CD14-positive monocyte (primary cell): ENCODE measurements around the gene METTL16. TPM values are rescaled to one million over a fixed set of nuclear protein-coding genes. Genes with fewer than 3 reads are reported as not detected.

Experiments
- DNase-seq, 3 donors: peaks; one replicate each; pipeline ENCODE4 v3.0.0-alpha.2; 2011 to 2022
- H2AFZ ChIP-seq: 2 replicates; pipeline ENCODE4 v1.6.0; 2012; ENCODE audit warnings: mild to moderate bottlenecking, low read depth, low read length, inconsistent platforms; ENCODE audit not compliant: insufficient read depth, poor library complexity, severe bottlenecking
- H3K27ac ChIP-seq, 2 donors: 1 replicate in 1 of 2; 2 replicates in 1 of 2; pipeline ENCODE4 v1.5.1; 2012 to 2013; ENCODE audit warnings: low read length in 2 of 2, control low read depth in 1 of 2, inconsistent platforms in 1 of 2, low read depth in 1 of 2, mild to moderate bottlenecking in 1 of 2
- H3K27me3 ChIP-seq, 2 donors: one replicate each; pipeline versions ENCODE4 v1.6.0 to v1.6.1; 2011 to 2013; ENCODE audit warnings: low read length in 2 of 2; ENCODE audit not compliant: control insufficient read depth in 2 of 2, insufficient read depth in 2 of 2
- H3K36me3 ChIP-seq, 2 donors: replicated peaks in 1 of 2; 1 replicate in 1 of 2; 2 replicates in 1 of 2; pipeline versions ENCODE4 v1.5.1 to v1.6.1; 2012 to 2013; ENCODE audit warnings: low read length in 2 of 2, control low read depth in 1 of 2, inconsistent platforms in 1 of 2, mild to moderate bottlenecking in 1 of 2; ENCODE audit not compliant: insufficient read depth in 2 of 2, control insufficient read depth in 1 of 2
- H3K4me1 ChIP-seq, 2 donors: 1 replicate in 1 of 2; 2 replicates in 1 of 2; pipeline versions ENCODE4 v1.5.1 to v1.6.1; 2012 to 2013; ENCODE audit warnings: low read length in 2 of 2, control low read depth in 1 of 2, inconsistent platforms in 1 of 2, mild to moderate bottlenecking in 1 of 2, moderate library complexity in 1 of 2; ENCODE audit not compliant: insufficient read depth in 2 of 2, control insufficient read depth in 1 of 2
- H3K4me2 ChIP-seq: replicated peaks from 2 replicates; pipeline ENCODE3; 2012; ENCODE audit warnings: low read length, moderate library complexity, mild to moderate bottlenecking; ENCODE audit not compliant: poor library complexity, severe bottlenecking; ENCODE audit errors: extremely low read depth
- H3K4me3 ChIP-seq, 3 experiments: fragments of 200-600 bp in 1 of 3; sonication (generic) in 1 of 3; replicated peaks in 1 of 3; 1 replicate in 2 of 3; 2 replicates in 1 of 3; pipeline ENCODE4 v1.5.1; 2011 to 2013; ENCODE audit warnings: low read length in 3 of 3, mild to moderate bottlenecking in 3 of 3, control low read depth in 2 of 3, low read depth in 2 of 3, inconsistent platforms in 1 of 3, moderate library complexity in 1 of 3
- H3K79me2 ChIP-seq: 2 replicates; pipeline ENCODE4 v1.6.0; 2012; ENCODE audit warnings: mild to moderate bottlenecking, control low read depth, inconsistent platforms, low read length, moderate library complexity; ENCODE audit not compliant: insufficient read depth
- H3K9ac ChIP-seq: 2 replicates; pipeline ENCODE4 v1.6.0; 2017; ENCODE audit warnings: low read length, mild to moderate bottlenecking; ENCODE audit not compliant: insufficient read depth, poor library complexity, severe bottlenecking
- H3K9me3 ChIP-seq, 2 donors: replicated peaks in 1 of 2; 1 replicate in 1 of 2; 2 replicates in 1 of 2; pipeline versions ENCODE4 v1.5.1 to v1.6.1; 2012 to 2013; ENCODE audit warnings: low read length in 2 of 2, control low read depth in 1 of 2; ENCODE audit not compliant: control insufficient read depth in 1 of 2, insufficient read depth in 1 of 2
- H4K20me1 ChIP-seq: 2 replicates; pipeline ENCODE4 v1.6.0; 2012; ENCODE audit warnings: mild to moderate bottlenecking, low read length, control low read depth, moderate library complexity; ENCODE audit not compliant: insufficient read depth
- H3K27ac Mint-ChIP-seq, 7 donors: one replicate each; pipeline ENCODE4 v1.8.0; 2020; ENCODE audit warnings: mild to moderate bottlenecking in 7 of 7, mixed read lengths in 7 of 7, moderate library complexity in 6 of 7, inconsistent platforms in 2 of 7
- H3K27me3 Mint-ChIP-seq, 3 donors: one replicate each; pipeline ENCODE4 v1.8.0; 2021 to 2022; ENCODE audit warnings: low read depth in 3 of 3, mild to moderate bottlenecking in 3 of 3, mixed read lengths in 3 of 3, moderate library complexity in 3 of 3, inconsistent platforms in 1 of 3
- H3K36me3 Mint-ChIP-seq, 2 donors: one replicate each; pipeline ENCODE4 v1.8.0; 2020; ENCODE audit warnings: mixed read lengths in 2 of 2, inconsistent platforms in 1 of 2, mild to moderate bottlenecking in 1 of 2
- H3K4me1 Mint-ChIP-seq: one replicate; pipeline ENCODE4 v1.8.0; 2020; ENCODE audit warnings: mild to moderate bottlenecking, mixed read lengths
- H3K4me3 Mint-ChIP-seq, 2 donors: one replicate each; pipeline ENCODE4 v1.8.0; 2020; ENCODE audit warnings: mild to moderate bottlenecking in 2 of 2, mixed read lengths in 2 of 2, moderate library complexity in 1 of 2
- H3K9me3 Mint-ChIP-seq, 7 donors: one replicate each; pipeline ENCODE4 v1.8.0; 2020 to 2022; ENCODE audit warnings: mixed read lengths in 7 of 7, mild to moderate bottlenecking in 6 of 7, moderate library complexity in 6 of 7, inconsistent platforms in 2 of 7
- WGBS: methylation state at CpG from one replicate; pipeline ENCODE4 v1.1.5; 2013; ENCODE audit warnings: missing lambda C conversion rate; ENCODE audit not compliant: insufficient coverage; 5-methylcytosine and 5-hydroxymethylcytosine counted together
- intact Hi-C, 2 donors: fragments of 100-400 bp; cut with micrococcal nuclease; formaldehyde crosslinking; loops; one replicate each; pipeline versions ENCODE4 v1.15.0 to v1.15.1; 2023
- polyA plus RNA-seq, 3 donors: library from polyadenylated mRNA; depleted of rRNA in 1 of 3; unstranded in 2 of 3; stranded (reverse) in 1 of 3; fragments of 300-500 nt in 2 of 3; fragments of >200 nt in 1 of 3; fragmentation: Illumina TruSeq in 2 of 3; gene quantifications; 1 replicate in 2 of 3; 2 replicates in 1 of 3; pipeline ENCODE4 v1.2.3, GENCODE V29; 2012 to 2021
- TF ChIP-seq, protein P1 (sequence below): fragments of 200-600 bp; IDR thresholded peaks from one replicate; pipeline ENCODE4 v1.8.0; 2022; ENCODE audit warnings: antibody characterized with exemption, mild to moderate bottlenecking

Gene METTL16
- polyA plus RNA-seq, 3 donors, result 3.0 to 8.0 (median 4.7) TPM

DNA sequence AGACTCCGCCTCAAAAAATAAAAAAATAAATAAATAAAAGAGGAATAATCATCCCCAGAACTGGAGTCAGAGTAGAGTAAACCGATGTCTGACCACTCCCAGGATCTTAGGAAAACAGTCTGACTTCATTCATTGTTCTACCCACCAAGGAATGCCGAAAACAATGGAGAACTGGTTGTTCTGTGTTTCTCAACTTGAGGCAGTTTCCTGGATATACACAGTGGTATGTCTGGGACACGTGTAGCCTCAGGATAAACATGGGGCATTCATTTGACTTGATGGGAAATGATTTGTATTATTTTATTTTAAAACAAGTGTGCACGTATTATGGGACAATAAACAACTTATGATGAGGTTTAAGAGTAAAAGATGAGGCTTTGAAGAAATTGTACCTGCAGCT is 49.0 kb upstream of the METTL16 start:
- H3K9me3 ChIP-seq, result peaks cover 0 to 4% of the 10 kb centered on the region in 2 donors
- no peaks in the 10 kb centered on the region for H3K36me3 ChIP-seq
- no peak overlapping the region for H3K27ac Mint-ChIP-seq
- H3K27me3 Mint-ChIP-seq, result peaks cover 2 to 7% (median 4%) of the 10 kb centered on the region in 3 donors
- H3K9ac ChIP-seq, result no peak overlapping the region
- H2AFZ ChIP-seq, result no peak overlapping the region
- H3K9me3 Mint-ChIP-seq, result peaks cover 5 to 19% (median 15%) of the 10 kb centered on the region in 7 donors
- H3K4me1 Mint-ChIP-seq, result peaks cover 8% of the 10 kb centered on the region
- no peaks in the 10 kb centered on the region for H3K79me2 ChIP-seq
- no peak overlapping the region for H3K4me3 ChIP-seq
- DNase-seq, result no peak
- H3K27me3 ChIP-seq, result no peaks in the 10 kb centered on the region
- no peaks in the 10 kb centered on the region for H3K36me3 Mint-ChIP-seq
- no peak overlapping the region for H3K4me2 ChIP-seq
- no CpG with 5 or more reads among the region's 5 CpGs for WGBS
- H3K4me1 ChIP-seq, result peaks cover 0 to 3% of the 10 kb centered on the region in 2 donors
- intact Hi-C loops, result no loop called here
- no peaks in the 10 kb centered on the region for H4K20me1 ChIP-seq
- TF ChIP-seq, protein P1, sequence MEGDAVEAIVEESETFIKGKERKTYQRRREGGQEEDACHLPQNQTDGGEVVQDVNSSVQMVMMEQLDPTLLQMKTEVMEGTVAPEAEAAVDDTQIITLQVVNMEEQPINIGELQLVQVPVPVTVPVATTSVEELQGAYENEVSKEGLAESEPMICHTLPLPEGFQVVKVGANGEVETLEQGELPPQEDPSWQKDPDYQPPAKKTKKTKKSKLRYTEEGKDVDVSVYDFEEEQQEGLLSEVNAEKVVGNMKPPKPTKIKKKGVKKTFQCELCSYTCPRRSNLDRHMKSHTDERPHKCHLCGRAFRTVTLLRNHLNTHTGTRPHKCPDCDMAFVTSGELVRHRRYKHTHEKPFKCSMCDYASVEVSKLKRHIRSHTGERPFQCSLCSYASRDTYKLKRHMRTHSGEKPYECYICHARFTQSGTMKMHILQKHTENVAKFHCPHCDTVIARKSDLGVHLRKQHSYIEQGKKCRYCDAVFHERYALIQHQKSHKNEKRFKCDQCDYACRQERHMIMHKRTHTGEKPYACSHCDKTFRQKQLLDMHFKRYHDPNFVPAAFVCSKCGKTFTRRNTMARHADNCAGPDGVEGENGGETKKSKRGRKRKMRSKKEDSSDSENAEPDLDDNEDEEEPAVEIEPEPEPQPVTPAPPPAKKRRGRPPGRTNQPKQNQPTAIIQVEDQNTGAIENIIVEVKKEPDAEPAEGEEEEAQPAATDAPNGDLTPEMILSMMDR, result no peak
- no peak overlapping the region for H3K4me3 Mint-ChIP-seq
- H3K27ac ChIP-seq, result no peak overlapping the region

DNA sequence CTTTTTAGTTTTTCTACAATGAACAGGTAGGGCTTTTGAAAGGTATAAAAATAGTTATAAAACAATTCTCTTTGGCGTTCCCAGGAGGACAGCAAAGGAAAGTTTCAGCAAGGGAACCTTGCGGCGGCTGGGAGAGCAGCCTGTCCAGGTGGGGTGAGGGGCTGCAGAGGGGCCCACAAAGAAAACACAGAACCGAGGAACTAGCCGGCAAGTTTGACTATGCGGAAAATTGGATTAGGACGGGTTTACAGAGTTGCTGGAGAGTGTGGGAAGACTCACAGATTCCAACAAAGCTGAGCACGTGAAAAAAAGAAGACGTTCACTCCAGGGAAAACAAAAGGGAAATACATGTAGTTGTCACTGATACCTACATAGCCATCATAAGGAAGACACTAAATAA is 40.2 kb upstream of the METTL16 start:
- H4K20me1 ChIP-seq, result no peaks in the 10 kb centered on the region
- no peak overlapping the region for H3K4me2 ChIP-seq
- H3K79me2 ChIP-seq, result no peaks in the 10 kb centered on the region
- H2AFZ ChIP-seq, result no peak overlapping the region
- Mint-ChIP-seq H3K27me3 (peaks cover 7 to 23% (median 20%) of the 10 kb centered on the region in 3 donors), H3K36me3 (no peaks in the 10 kb centered on the region), H3K9me3 (peaks cover 0 to 13% (median 2%) of the 10 kb centered on the region in 7 donors), H3K4me1 (peaks cover 2% of the 10 kb centered on the region), H3K4me3 (no peak overlapping the region), H3K27ac (no peak overlapping the region)
- H3K9me3 ChIP-seq, result no peaks in the 10 kb centered on the region
- no peak overlapping the region for H3K9ac ChIP-seq
- no peaks in the 10 kb centered on the region for H3K36me3 ChIP-seq
- TF ChIP-seq, protein P1, result no peak
- no peaks in the 10 kb centered on the region for H3K27me3 ChIP-seq
- H3K27ac ChIP-seq, result no peak overlapping the region
- WGBS, result 88% methylated on average over 6 of the region's 9 CpGs
- H3K4me1 ChIP-seq, result no peaks in the 10 kb centered on the region
- intact Hi-C loops, result no loop called here
- DNase-seq, result no peak
- H3K4me3 ChIP-seq, result no peak overlapping the region
